GM21723 (cell line): Measurements from ENCODE around the gene PPIE.
"Not testable (repeated sequence)": the region's sequence is repeated elsewhere in the genome, so short reads cannot be mapped to it uniquely, and the experiment has no call there.

Experiments
- ATAC-seq: cut with Tn5 transposase; IDR thresholded peaks from one replicate; pipeline ENCODE4 v1.9.1; 2021; ENCODE audit warnings: mild to moderate bottlenecking, moderate library complexity; ENCODE audit not compliant: unreplicated experiment

PPIE gene

GRCh38 chr1:39776886-39777285, 38.2 kb downstream of the PPIE start:
- ATAC-seq, result no peak

GRCh38 chr1:39777306-39777705, 38.6 kb downstream of the PPIE start:
- no peak for ATAC-seq

- ATAC-seq, result not testable (repeated sequence)
Measured at GRCh38 chr1:39777896-39778295, 39.2 kb downstream of the PPIE start.

GRCh38 chr1:39778463-39779099, 39.9 kb downstream of the PPIE start:
- not testable (repeated sequence) for ATAC-seq

- no peak for ATAC-seq
Measured at GRCh38 chr1:39779137-39779536, 40.5 kb downstream of the PPIE start.

GRCh38 chr1:39779821-39780220, 41.1 kb downstream of the PPIE start:
- ATAC-seq, result no peak

- no peak for ATAC-seq
Measured at GRCh38 chr1:39781349-39781715, 42.6 kb downstream of the PPIE start.

- no peak for ATAC-seq
Measured at GRCh38 chr1:39782103-39782502, 43.4 kb downstream of the PPIE start.

GRCh38 chr1:39782685-39783084, 44.0 kb downstream of the PPIE start:
- ATAC-seq, result not testable (repeated sequence)

- ATAC-seq, result not testable (repeated sequence)
Measured at GRCh38 chr1:39786303-39787107, 47.8 kb downstream of the PPIE start.

GRCh38 chr1:39787108-39787375, 48.4 kb downstream of the PPIE start:
- not testable (repeated sequence) for ATAC-seq

- ATAC-seq, result no peak
Measured at GRCh38 chr1:39787468-39787867, 48.8 kb downstream of the PPIE start.

- ATAC-seq, result not testable (repeated sequence)
Measured at GRCh38 chr1:39787964-39788363, 49.3 kb downstream of the PPIE start.

- peak; percentile 19 for ATAC-seq
Measured at GRCh38 chr1:39788426-39788757, 49.7 kb downstream of the PPIE start.

GRCh38 chr1:39788758-39789570, 50.3 kb downstream of the PPIE start, which contains the start of gene BMP8B:
TSS of gene BMP8B (minus strand) at chr1:39788865. CDS start at chr1:39788485, 380 bp downstream.
- ATAC-seq, result peak; percentile 65

GRCh38 chr1:39789571-39790110, 51.0 kb downstream of the PPIE start:
- ATAC-seq, result no peak

GRCh38 chr1:39791838-39792237, 53.2 kb downstream of the PPIE start:
- ATAC-seq, result no peak

- no peak for ATAC-seq
Measured at GRCh38 chr1:39795651-39796050, 57.0 kb downstream of the PPIE start.

GRCh38 chr1:39798859-39799769, 60.4 kb downstream of the PPIE start:
- peak; percentile 94 for ATAC-seq

- peak; percentile 67 for ATAC-seq
Measured at GRCh38 chr1:39799770-39800470, 61.2 kb downstream of the PPIE start.
